SK-N-SH treated with all-trans-retinoic acid at 6 μM for 48 hours (cell line): ENCODE measurements around the gene PSMD3.

Experiments
- ATAC-seq: fragments of 200-7000 bp; cut with Tn5 transposase; 3 replicates; pipeline ENCODE4 v1.9.1; 2020; ENCODE audit warnings: mild to moderate bottlenecking, moderate library complexity
- ARNTL ChIP-seq: fragments of 450-650 bp; formaldehyde crosslinking; IDR thresholded peaks from 2 replicates; pipeline ENCODE4 v1.5.0; 2020; ENCODE audit warnings: low read depth, mild to moderate bottlenecking, moderate library complexity, borderline replicate concordance
- BACH2 ChIP-seq: fragments of 250-450 bp; sonication (Bioruptor Pico); IDR thresholded peaks from 2 replicates; pipeline ENCODE4 v1.9.0; 2021; ENCODE audit warnings: mild to moderate bottlenecking, borderline replicate concordance
- CSRNP3 ChIP-seq: fragments of 250-450 bp; sonication (Bioruptor Pico); IDR thresholded peaks from 2 replicates; pipeline ENCODE4 v1.5.1; 2021; ENCODE audit warnings: mild to moderate bottlenecking, moderate library complexity
- ESRRG ChIP-seq: fragments of 250-450 bp; sonication (Bioruptor Pico); IDR thresholded peaks from 2 replicates; pipeline ENCODE4 v1.6.1; 2021; ENCODE audit warnings: mild to moderate bottlenecking
- GLIS3 ChIP-seq: fragments of 250-450 bp; sonication (Bioruptor Pico); IDR thresholded peaks from 2 replicates; pipeline ENCODE4 v1.5.0; 2020; ENCODE audit warnings: mild to moderate bottlenecking, moderate library complexity
- ISL1 ChIP-seq: fragments of 250-450 bp; sonication (Bioruptor Pico); IDR thresholded peaks from 2 replicates; pipeline ENCODE4 v2.1.2; 2022; ENCODE audit warnings: mild to moderate bottlenecking, moderate library complexity
- OSR1 ChIP-seq: fragments of 250-450 bp; sonication (Bioruptor Pico); IDR thresholded peaks from 2 replicates; pipeline ENCODE4 v1.8.0; 2022; ENCODE audit warnings: moderate library complexity, mild to moderate bottlenecking, inconsistent platforms
- PATZ1 ChIP-seq: fragments of 250-450 bp; sonication (Bioruptor Pico); IDR thresholded peaks from 2 replicates; pipeline ENCODE4 v1.8.0; 2020; ENCODE audit warnings: mild to moderate bottlenecking, moderate library complexity, borderline replicate concordance
- POU6F1 ChIP-seq: fragments of 250-450 bp; sonication (Bioruptor Pico); IDR thresholded peaks from 2 replicates; pipeline ENCODE4 v1.8.0; 2021; ENCODE audit warnings: low read depth, mild to moderate bottlenecking, moderate library complexity, borderline replicate concordance
- PPARA ChIP-seq: fragments of 250-450 bp; sonication (Bioruptor Pico); IDR thresholded peaks from 2 replicates; pipeline ENCODE4 v1.5.0; 2020; ENCODE audit warnings: mild to moderate bottlenecking, borderline replicate concordance
- RARB ChIP-seq: fragments of 250-450 bp; sonication (Bioruptor Pico); IDR thresholded peaks from 2 replicates; pipeline ENCODE4 v1.8.0; 2021; ENCODE audit warnings: mild to moderate bottlenecking, moderate library complexity
- SNAI2 ChIP-seq: fragments of 250-450 bp; sonication (Bioruptor Pico); IDR thresholded peaks from 2 replicates; pipeline ENCODE4 v1.5.0; 2020; ENCODE audit warnings: mild to moderate bottlenecking, moderate library complexity
- TCF4 ChIP-seq: fragments of 250-450 bp; sonication (Bioruptor Pico); IDR thresholded peaks from 2 replicates; pipeline ENCODE4 v1.8.0; 2021; ENCODE audit warnings: mild to moderate bottlenecking, moderate library complexity, borderline replicate concordance
- TOX ChIP-seq: fragments of 250-450 bp; sonication (Bioruptor Pico); IDR thresholded peaks from 2 replicates; pipeline ENCODE4 v1.8.0; 2021; ENCODE audit warnings: mild to moderate bottlenecking, moderate library complexity, borderline replicate concordance
- TSHZ2 ChIP-seq: fragments of 250-450 bp; sonication (Bioruptor Pico); IDR thresholded peaks from 2 replicates; pipeline ENCODE4 v1.5.0; 2020; ENCODE audit warnings: mild to moderate bottlenecking, moderate library complexity
- ZC3H10 ChIP-seq: fragments of 250-450 bp; sonication (Bioruptor Pico); IDR thresholded peaks from 2 replicates; pipeline ENCODE4 v1.5.1; 2021; ENCODE audit warnings: mild to moderate bottlenecking, moderate library complexity
- ZFP30 ChIP-seq: fragments of 450-650 bp; formaldehyde crosslinking; IDR thresholded peaks from 2 replicates; pipeline ENCODE4 v1.5.0; 2022; ENCODE audit warnings: mild to moderate bottlenecking, moderate library complexity
- ZNF565 ChIP-seq: fragments of 450-650 bp; formaldehyde crosslinking; conservative IDR thresholded peaks from 2 replicates; pipeline ENCODE4 v1.5.0; 2020; ENCODE audit warnings: low read depth, mild to moderate bottlenecking, moderate library complexity
- ZNF70 ChIP-seq: fragments of 450-650 bp; formaldehyde crosslinking; IDR thresholded peaks from 2 replicates; pipeline ENCODE4 v1.5.0; 2020; ENCODE audit warnings: mild to moderate bottlenecking, moderate library complexity
- ZNF8 ChIP-seq: fragments of 450-650 bp; formaldehyde crosslinking; IDR thresholded peaks from 2 replicates; pipeline ENCODE4 v1.5.0; 2020; ENCODE audit warnings: mild to moderate bottlenecking, moderate library complexity

The PSMD3 gene

GRCh38 chr17:40019140-40019991 lies 38.8 kb downstream of the PSMD3 start:
- no peak for TF ChIP-seq ESRRG
- TF ChIP-seq TSHZ2 = no peak
- no peak for TF ChIP-seq RARB (CRISPR knock-in tag)
- TF ChIP-seq ZNF8 = no peak
- TF ChIP-seq ZNF565 (CRISPR knock-in tag) = no peak
- no peak for TF ChIP-seq OSR1
- no peak for TF ChIP-seq ZC3H10 (CRISPR knock-in tag)
- TF ChIP-seq BACH2 (CRISPR knock-in tag) = no peak
- no peak for TF ChIP-seq PATZ1 (CRISPR knock-in tag)
- TF ChIP-seq GLIS3 (CRISPR knock-in tag) = no peak
- TF ChIP-seq ISL1 (CRISPR knock-in tag) = no peak
- no peak for TF ChIP-seq ZNF70 (CRISPR knock-in tag)
- TF ChIP-seq CSRNP3 (CRISPR knock-in tag) = no peak
- no peak for TF ChIP-seq PPARA (CRISPR knock-in tag)
- ATAC-seq = 0 out of 3 replicates have a peak, but pooled peaks have one; percentile 13

- ATAC-seq = no peak
- no peak for TF ChIP-seq OSR1
- TF ChIP-seq ARNTL (CRISPR knock-in tag) = no peak
- no peak for TF ChIP-seq GLIS3 (CRISPR knock-in tag)
- no peak for TF ChIP-seq SNAI2 (CRISPR knock-in tag)
- no peak for TF ChIP-seq TOX (CRISPR knock-in tag)
- no peak for TF ChIP-seq TSHZ2
- no peak for TF ChIP-seq RARB (CRISPR knock-in tag)
- no peak for TF ChIP-seq ZNF70 (CRISPR knock-in tag)
- no peak for TF ChIP-seq PPARA (CRISPR knock-in tag)
Observed at GRCh38 chr17:40020146-40020545, 39.5 kb downstream of the PSMD3 start.

GRCh38 chr17:40021451-40021971 lies 40.9 kb downstream of the PSMD3 start:
- peak; percentile 72 for ATAC-seq
- TF ChIP-seq ESRRG = no peak
- TF ChIP-seq TCF4 (CRISPR knock-in tag) = no peak
- no peak for TF ChIP-seq POU6F1 (CRISPR knock-in tag)
- no peak for TF ChIP-seq ZC3H10 (CRISPR knock-in tag)
- TF ChIP-seq ZFP30 (CRISPR knock-in tag) = no peak
